Measurements from ENCODE around the gene DUS2. TPM values are rescaled to one million over a fixed set of nuclear protein-coding genes. Genes with fewer than 3 reads are reported as not detected.
"Not testable (repeated sequence)": the region's sequence is repeated elsewhere in the genome, so short reads cannot be mapped to it uniquely, and the experiment has no call there.

Gene DUS2
- total and polyA plus RNA-seq, 11 donors, result 3.8 to 11.5 (median 7.2) TPM

DNA sequence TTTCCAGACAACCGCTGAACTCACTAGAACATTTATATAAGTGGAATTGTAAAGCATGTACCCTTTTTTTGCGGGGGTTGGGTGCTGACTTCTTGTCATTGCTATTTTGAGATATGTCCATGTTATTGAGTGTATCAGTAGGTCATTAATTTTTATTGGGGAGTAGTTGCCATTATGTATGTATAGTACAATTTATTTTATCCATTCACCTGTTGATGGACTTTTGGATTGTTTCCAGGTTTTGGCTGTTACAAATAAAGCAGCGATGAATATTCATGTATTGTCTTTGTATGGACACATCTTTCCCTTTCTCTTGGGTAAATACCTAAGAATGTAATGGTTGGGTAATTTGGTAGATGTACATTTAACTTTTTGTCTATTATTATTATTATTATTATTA is 74.8 kb downstream of the DUS2 start:
- Histone ChIP-seq H3K9me3 (no peaks in the 10 kb centered on the region), H3K4me3 (no peak overlapping the region), H3K27me3 (no peaks in the 10 kb centered on the region), H3K36me3 (peaks cover 0 to 10% (median 0%) of the 10 kb centered on the region in 9 donors), H3K27ac (no peak overlapping the region), H3K4me1 (peaks cover 0 to 38% (median 18%) of the 10 kb centered on the region in 12 donors)
- 87 to 91% (median 89%) methylated on average over 3 of the region's 3 CpGs for WGBS, 4 donors
- intact Hi-C loops (cut with DNase I), result loop anchor here in 3 of 10 donors (10.0 kb wide), 2 partner anchors 127 to 227 kb away; no protein-coding TSS in a partner anchor
- DNase-seq, result no peak
- TF ChIP-seq, protein P1, sequence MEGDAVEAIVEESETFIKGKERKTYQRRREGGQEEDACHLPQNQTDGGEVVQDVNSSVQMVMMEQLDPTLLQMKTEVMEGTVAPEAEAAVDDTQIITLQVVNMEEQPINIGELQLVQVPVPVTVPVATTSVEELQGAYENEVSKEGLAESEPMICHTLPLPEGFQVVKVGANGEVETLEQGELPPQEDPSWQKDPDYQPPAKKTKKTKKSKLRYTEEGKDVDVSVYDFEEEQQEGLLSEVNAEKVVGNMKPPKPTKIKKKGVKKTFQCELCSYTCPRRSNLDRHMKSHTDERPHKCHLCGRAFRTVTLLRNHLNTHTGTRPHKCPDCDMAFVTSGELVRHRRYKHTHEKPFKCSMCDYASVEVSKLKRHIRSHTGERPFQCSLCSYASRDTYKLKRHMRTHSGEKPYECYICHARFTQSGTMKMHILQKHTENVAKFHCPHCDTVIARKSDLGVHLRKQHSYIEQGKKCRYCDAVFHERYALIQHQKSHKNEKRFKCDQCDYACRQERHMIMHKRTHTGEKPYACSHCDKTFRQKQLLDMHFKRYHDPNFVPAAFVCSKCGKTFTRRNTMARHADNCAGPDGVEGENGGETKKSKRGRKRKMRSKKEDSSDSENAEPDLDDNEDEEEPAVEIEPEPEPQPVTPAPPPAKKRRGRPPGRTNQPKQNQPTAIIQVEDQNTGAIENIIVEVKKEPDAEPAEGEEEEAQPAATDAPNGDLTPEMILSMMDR (IDR thresholded peaks at IDR 0.05), result no peak
- TF ChIP-seq POLR2A (IDR thresholded peaks at IDR 0.05), result no peak
- no peak for ATAC-seq

DNA sequence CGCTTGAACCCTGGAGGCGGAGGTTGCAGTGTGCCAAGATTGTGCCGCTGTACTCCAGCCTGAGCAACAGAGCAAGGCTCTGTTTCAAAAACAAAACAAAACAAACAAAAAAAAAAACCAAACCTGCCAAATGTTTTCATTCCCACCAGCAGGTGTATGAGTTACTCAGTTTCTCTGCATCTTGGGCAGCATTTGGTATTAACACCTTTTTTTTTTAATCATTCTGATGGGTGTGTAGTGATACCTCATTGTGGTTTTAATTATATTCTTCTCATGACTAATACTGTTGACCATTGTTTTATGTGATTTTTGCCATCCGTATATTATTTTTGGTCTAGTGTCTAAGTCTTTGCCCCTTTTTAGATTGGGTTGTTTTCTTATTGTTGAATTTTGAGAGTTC is 77.4 kb downstream of the DUS2 start:
- Histone ChIP-seq H3K9me3 (peaks cover 0 to 9% (median 0%) of the 10 kb centered on the region in 12 donors), H3K27ac (no peak overlapping the region), H3K27me3 (no peaks in the 10 kb centered on the region), H3K4me1 (peaks cover 0 to 24% (median 7%) of the 10 kb centered on the region in 12 donors), H3K4me3 (no peak overlapping the region), H3K36me3 (peaks cover 0 to 10% (median 0%) of the 10 kb centered on the region in 9 donors)
- TF ChIP-seq POLR2A (IDR thresholded peaks at IDR 0.05), result no peak
- TF ChIP-seq, protein P1 (IDR thresholded peaks at IDR 0.05), result no peak
- intact Hi-C loops (cut with DNase I), result no loop called here
- ATAC-seq (no peak), DNase-seq (no peak)
- WGBS, 4 donors, result 91 to 95% (median 94%) methylated on average over 4 of the region's 4 CpGs

DNA sequence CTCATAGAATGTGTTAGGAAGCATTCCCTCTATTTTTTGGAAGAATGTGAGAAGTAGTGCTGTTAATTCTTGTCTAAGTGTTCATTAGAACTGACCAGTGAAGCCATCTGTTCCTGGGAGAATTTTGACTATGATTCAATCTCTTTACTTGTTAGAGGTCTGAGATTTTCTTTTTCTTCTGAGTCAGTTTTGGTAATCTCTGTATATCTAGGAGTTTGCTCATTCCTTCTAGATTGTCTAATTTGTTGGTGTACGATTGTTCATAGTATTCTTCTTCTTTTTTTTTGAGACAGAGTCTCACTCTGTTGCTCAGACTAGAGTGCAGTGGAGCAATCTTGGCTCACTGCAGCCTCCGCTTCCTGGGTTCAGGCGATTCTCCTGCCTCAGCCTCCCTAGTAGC is 82.5 kb downstream of the DUS2 start:
- no peaks in the 10 kb centered on the region for H3K27me3 ChIP-seq

DNA sequence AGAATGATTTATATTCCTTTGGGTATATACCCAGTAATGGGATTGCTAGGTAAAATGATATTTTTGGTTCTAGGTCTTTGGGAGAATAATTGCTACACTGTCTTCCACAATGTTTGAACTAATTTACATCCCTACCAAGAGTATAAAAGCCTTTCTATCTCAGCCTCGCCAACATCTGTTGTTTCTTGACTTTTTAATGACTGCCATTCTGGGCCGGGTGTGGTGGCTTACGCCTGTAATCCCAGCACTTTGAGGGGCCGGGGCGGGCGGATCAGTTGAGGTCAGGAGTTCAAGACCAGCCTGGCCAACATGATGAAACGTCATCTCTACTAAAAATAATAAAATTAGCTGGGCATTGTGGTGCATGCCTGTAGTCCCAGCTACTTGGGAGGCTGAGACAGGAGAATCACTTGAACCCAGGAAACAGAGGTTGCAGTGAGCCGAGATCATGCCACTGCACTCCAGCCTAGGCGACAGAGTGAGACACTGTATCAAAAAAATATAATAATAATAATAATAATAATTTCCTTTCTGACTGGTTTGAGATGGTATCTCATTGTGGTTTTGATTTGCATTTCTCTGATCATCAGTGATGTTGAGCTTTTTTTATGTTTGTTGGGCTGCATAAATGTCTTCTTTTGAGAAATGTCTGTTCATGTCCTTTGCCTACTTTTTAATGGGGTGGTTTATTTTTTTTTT is 84.3 kb downstream of the DUS2 start:
- H3K27me3 ChIP-seq; DNase-seq; intact Hi-C loops (cut with DNase I); H3K27ac ChIP-seq; H3K4me3 ChIP-seq; ATAC-seq; H3K36me3 ChIP-seq: not testable (repeated sequence)
- Histone ChIP-seq H3K4me1 (peaks cover 0 to 12% (median 0%) of the 10 kb centered on the region in 12 donors), H3K9me3 (peaks cover 0 to 49% (median 2%) of the 10 kb centered on the region in 12 donors)
- 85 to 90% (median 88%) methylated on average over 9 of the region's 9 CpGs for WGBS, 4 donors

More for the DNA sequence above, 82.5 kb downstream of the DUS2 start:
- no peak for ATAC-seq
- no peak for DNase-seq
- no peak for TF ChIP-seq POLR2A (IDR thresholded peaks at IDR 0.05)
- TF ChIP-seq, protein P1 (IDR thresholded peaks at IDR 0.05), result no peak
- H3K4me1 ChIP-seq, result peaks cover 0 to 12% (median 0%) of the 10 kb centered on the region in 12 donors
- no peak overlapping the region for H3K4me3 ChIP-seq
- H3K9me3 ChIP-seq, result peaks cover 0 to 36% (median 0%) of the 10 kb centered on the region in 12 donors
- no peaks in the 10 kb centered on the region for H3K36me3 ChIP-seq
- H3K27ac ChIP-seq, result no peak overlapping the region
- intact Hi-C loops (cut with DNase I), result no loop called here
- WGBS, 4 donors, result 94 to 99% (median 95%) methylated on average over 3 of the region's 3 CpGs

DNA sequence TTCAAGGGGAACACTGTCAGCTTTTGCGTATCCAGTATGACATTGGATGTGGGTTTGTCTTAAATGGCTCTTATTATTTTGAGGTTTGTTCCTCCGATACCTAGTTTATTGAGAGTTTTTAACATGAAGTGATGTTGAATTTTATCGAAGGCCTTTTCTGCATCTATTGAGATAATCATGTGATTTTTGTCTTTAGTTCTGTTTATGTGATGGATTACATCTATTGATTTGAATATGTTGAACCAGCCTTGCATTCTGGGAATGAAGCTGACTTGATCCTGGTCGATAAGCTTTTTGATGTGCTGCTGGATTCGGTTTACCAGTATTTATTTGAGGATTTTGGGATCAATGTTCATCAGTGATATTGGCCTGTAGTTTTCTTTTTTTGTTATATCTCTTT is 86.1 kb downstream of the DUS2 start:
- intact Hi-C loops (cut with DNase I); H3K27ac ChIP-seq; H3K4me3 ChIP-seq; H3K36me3 ChIP-seq; DNase-seq; ATAC-seq; H3K4me1 ChIP-seq; H3K27me3 ChIP-seq: not testable (repeated sequence)
- 96 to 99% (median 97%) methylated on average over 5 of the region's 5 CpGs for WGBS, 4 donors
- H3K9me3 ChIP-seq, result peaks cover 0 to 49% (median 2%) of the 10 kb centered on the region in 12 donors

DNA sequence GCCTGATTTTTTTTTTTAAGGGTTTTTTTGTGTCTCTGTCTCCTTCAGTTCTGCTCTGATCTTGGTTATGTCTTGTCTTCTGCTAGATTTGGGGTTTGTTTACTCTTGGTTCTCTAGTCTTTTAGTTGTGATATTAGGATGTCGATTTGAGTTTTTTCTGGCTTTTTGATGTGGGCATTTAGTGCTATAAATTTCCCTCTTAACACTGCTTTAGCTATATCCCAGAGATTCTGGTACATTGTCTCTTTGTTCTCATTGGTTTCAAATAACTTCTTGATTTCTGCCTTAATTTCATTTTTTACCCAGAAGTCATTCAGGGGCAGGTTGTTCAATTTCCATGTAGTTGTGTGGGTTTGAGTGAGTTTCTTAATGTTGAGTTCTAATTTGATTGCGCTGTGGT is 87.5 kb downstream of the DUS2 start:
- DNase-seq; H3K36me3 ChIP-seq; intact Hi-C loops (cut with DNase I); H3K27ac ChIP-seq; H3K27me3 ChIP-seq; H3K4me3 ChIP-seq; ATAC-seq: not testable (repeated sequence)
- Histone ChIP-seq H3K4me1 (peaks cover 0 to 23% (median 0%) of the 10 kb centered on the region in 12 donors), H3K9me3 (peaks cover 0 to 43% (median 2%) of the 10 kb centered on the region in 12 donors)
- WGBS, 4 donors, result 96 to 98% (median 97%) methylated on average over 2 of the region's 2 CpGs
